A549 (cell line): ENCODE measurements around the gene CNNM2. TPM values are rescaled to one million over a fixed set of nuclear protein-coding genes. Genes with fewer than 3 reads are reported as not detected.

Experiments used
- ATAC-seq, 2 experiments: fragments of 200-7000 bp in 1 of 2; fragments of >200 bp in 1 of 2; cut with Nextera tagmentation in 1 of 2; cut with Tn5 transposase in 1 of 2; 3 replicates each; pipeline versions ENCODE4 v1.8.0 to v1.9.1; 2018 to 2020; ENCODE audit warnings: mild to moderate bottlenecking in 1 of 2, moderate library complexity in 1 of 2
- CTCF ChIA-PET: fragments of 300-600 bp; sonication (Branson Sonifier 250); formaldehyde crosslinking; extraction: SDS; loops from one replicate; lab custom pipeline; 2021; ENCODE audit warnings: antibody characterized with exemption, inconsistent platforms; lab: Yijun Ruan, JAX
- POLR2A ChIA-PET: fragments of 350-600 bp; formaldehyde crosslinking; extraction: SDS; loops from one replicate; lab custom pipeline; 2021; ENCODE audit warnings: antibody characterized with exemption, inconsistent platforms; lab: Yijun Ruan, JAX
- DNase-seq, 2 experiments: peaks; one replicate each; pipeline versions ENCODE4 v3.0.0 to v3.0.0-alpha.2; 2011 to 2016; ENCODE audit warnings: low read depth in 1 of 2, low spot score in 1 of 2
- FAIRE-seq: peaks from 2 replicates; lab custom pipeline; 2011; peaks lifted over from hg19 to GRCh38; lab: Jason Lieb, UNC
- H3K27ac ChIP-seq, 2 experiments: fragments of >200 bp; sonication (Bioruptor Twin); formaldehyde crosslinking; 3 replicates each; pipeline ENCODE4 v1.5.1; 2016 to 2017
- H3K4me1 ChIP-seq: fragments of >200 bp; sonication (Bioruptor Twin); formaldehyde crosslinking; 3 replicates; pipeline ENCODE4 v1.6.1; 2016
- H3K4me2 ChIP-seq: fragments of >200 bp; sonication (Bioruptor Twin); formaldehyde crosslinking; 3 replicates; pipeline ENCODE4 v1.6.1; 2016
- H3K4me3 ChIP-seq: fragments of >200 bp; sonication (Bioruptor Twin); formaldehyde crosslinking; 3 replicates; pipeline ENCODE4 v1.5.1; 2016
- H3K9me3 ChIP-seq: fragments of >200 bp; sonication (Bioruptor Twin); formaldehyde crosslinking; 3 replicates; pipeline ENCODE4 v1.6.1; 2016
- CBX8 ChIP-seq: fragments of 200-600 bp; sonication (generic); IDR thresholded peaks from 2 replicates; pipeline ENCODE4 v1.6.1; 2016
- CHD4 ChIP-seq: fragments of 200-600 bp; sonication (generic); IDR thresholded peaks from 2 replicates; pipeline ENCODE4 v1.6.1; 2016; ENCODE audit warnings: antibody characterized with exemption, mild to moderate bottlenecking, borderline replicate concordance
- CTCF ChIP-seq: fragments of >200 bp; sonication (Bioruptor Twin); formaldehyde crosslinking; IDR thresholded peaks from 3 replicates; pipeline ENCODE4 v1.5.1; 2016
- E2F6 ChIP-seq: IDR thresholded peaks from 2 replicates; pipeline ENCODE4 v1.6.1; 2012; ENCODE audit warnings: low read depth, borderline replicate concordance
- EHF ChIP-seq: fragments of 250-450 bp; sonication (Bioruptor Pico); IDR thresholded peaks from 2 replicates; pipeline ENCODE4 v1.5.0; 2020; ENCODE audit warnings: mild to moderate bottlenecking
- EP300 ChIP-seq, 2 experiments: fragments of >200 bp; sonication (Bioruptor Twin); formaldehyde crosslinking; IDR thresholded peaks; 2 replicates in 1 of 2; 3 replicates in 1 of 2; pipeline ENCODE4 v1.6.1; 2016 to 2017
- FOSL2 ChIP-seq, 2 experiments: fragments of 450-650 bp in 1 of 2; fragments of >200 bp in 1 of 2; sonication (Bioruptor Twin) in 1 of 2; formaldehyde crosslinking; IDR thresholded peaks; 2 replicates each; pipeline versions ENCODE4 v1.5.0 to v1.6.1; 2016 to 2020; ENCODE audit warnings: mild to moderate bottlenecking in 1 of 2, moderate library complexity in 1 of 2
- GATA3 ChIP-seq: IDR thresholded peaks from 2 replicates; pipeline ENCODE4 v1.6.1; 2012; ENCODE audit warnings: borderline replicate concordance
- HDAC2 ChIP-seq: fragments of 200-600 bp; sonication (generic); IDR thresholded peaks from 2 replicates; pipeline ENCODE4 v1.6.1; 2016
- HES2 ChIP-seq: fragments of >200 bp; sonication (Bioruptor Twin); formaldehyde crosslinking; IDR thresholded peaks from 2 replicates; pipeline ENCODE4 v1.6.1; 2016
- HMGXB4 ChIP-seq: fragments of 250-450 bp; sonication (Bioruptor Pico); IDR thresholded peaks from 2 replicates; pipeline ENCODE4 v1.5.0; 2021; ENCODE audit warnings: mild to moderate bottlenecking, moderate library complexity, borderline replicate concordance
- HOXB5 ChIP-seq: fragments of 250-450 bp; sonication (Bioruptor Pico); IDR thresholded peaks from 2 replicates; pipeline ENCODE4 v1.5.0; 2020; ENCODE audit warnings: mild to moderate bottlenecking, moderate library complexity
- JUN ChIP-seq, 2 experiments: fragments of >200 bp; sonication (Bioruptor Twin); formaldehyde crosslinking; IDR thresholded peaks; 2 replicates in 1 of 2; 3 replicates in 1 of 2; pipeline ENCODE4 v1.6.1; 2016 to 2017
- JUNB ChIP-seq: fragments of >200 bp; sonication (Bioruptor Twin); formaldehyde crosslinking; IDR thresholded peaks from 2 replicates; pipeline ENCODE4 v1.6.1; 2016
- KDM1A ChIP-seq: fragments of 200-600 bp; sonication (generic); IDR thresholded peaks from 2 replicates; pipeline ENCODE4 v1.6.1; 2016; ENCODE audit warnings: low read depth, mild to moderate bottlenecking
- KDM5A ChIP-seq: fragments of 200-600 bp; sonication (generic); IDR thresholded peaks from 2 replicates; pipeline ENCODE4 v1.6.1; 2016; ENCODE audit warnings: antibody characterized with exemption, mild to moderate bottlenecking
- NPAS2 ChIP-seq: fragments of 250-450 bp; sonication (Bioruptor Pico); IDR thresholded peaks from 2 replicates; pipeline ENCODE4 v1.8.0; 2022; ENCODE audit warnings: mild to moderate bottlenecking, moderate library complexity, borderline replicate concordance
- RAD21 ChIP-seq, 2 experiments: fragments of >200 bp in 1 of 2; sonication (Bioruptor Twin) in 1 of 2; formaldehyde crosslinking in 1 of 2; IDR thresholded peaks in 1 of 2; conservative IDR thresholded peaks in 1 of 2; 2 replicates in 1 of 2; 3 replicates in 1 of 2; pipeline ENCODE4 v1.6.1; 2012 to 2018; ENCODE audit warnings: inconsistent platforms in 1 of 2
- SMC3 ChIP-seq: fragments of >200 bp; sonication (Bioruptor Twin); formaldehyde crosslinking; IDR thresholded peaks from 3 replicates; pipeline ENCODE4 v1.6.1; 2018; ENCODE audit warnings: inconsistent platforms
- SREBF2 ChIP-seq: fragments of 450-650 bp; IDR thresholded peaks from 2 replicates; pipeline ENCODE4 v1.6.1; 2014; ENCODE audit warnings: mild to moderate bottlenecking, moderate library complexity
- TFCP2L1 ChIP-seq: fragments of 250-450 bp; sonication (Bioruptor Pico); IDR thresholded peaks from 2 replicates; pipeline ENCODE4 v1.5.0; 2021; ENCODE audit warnings: mild to moderate bottlenecking
- ZFP36 ChIP-seq: fragments of 450-650 bp; IDR thresholded peaks from 2 replicates; pipeline ENCODE4 v1.6.1; 2014; ENCODE audit warnings: borderline replicate concordance; ENCODE audit not compliant: partially characterized antibody
- ZNF302 ChIP-seq: fragments of 250-450 bp; sonication (Bioruptor Pico); IDR thresholded peaks from 2 replicates; pipeline ENCODE4 v1.9.0; 2021; ENCODE audit warnings: inconsistent platforms, mild to moderate bottlenecking, moderate library complexity
- WGBS: methylation state at CpG from one replicate; pipeline ENCODE4 v1.1.6; 2017; ENCODE audit errors: missing lambda C conversion rate; 5-methylcytosine and 5-hydroxymethylcytosine counted together
- polyA plus RNA-seq, 4 experiments: library from polyadenylated mRNA; depleted of rRNA in 3 of 4; stranded (reverse); fragments of >200 nt; fragmentation: RNase III in 1 of 4; extraction: RNeasy Plus Mini Kit Qiagen cat#74134 plus additional on column Dnase treatment in 1 of 4; gene quantifications; 2 replicates in 3 of 4; 3 replicates in 1 of 4; pipeline ENCODE4 v1.2.3, GENCODE V29; 2011 to 2017

The CNNM2 gene
- polyA plus RNA-seq, 2 of the 4 experiments (the other 2 are of a cell fraction) = 6.4 to 6.9 TPM

- ChIA-PET CTCF (interaction anchor here (0.9 to 13.3 kb wide), 6 partner anchors 9 to 236 kb away, joined by 3 to 199 read pairs (median 10); partner anchors contain the start of genes CNNM2, CYP17A1 and RPEL1), POLR2A (no interaction called here)
- no peak for DNase-seq
- H3K4me3 ChIP-seq = no peak overlapping the region
- FAIRE-seq = no peak
- no peak overlapping the region for H3K27ac ChIP-seq
- WGBS = 88% methylated on average over 22 of the region's 22 CpGs
- H3K4me1 ChIP-seq = no peaks in the 10 kb centered on the region
- no peak overlapping the region for H3K4me2 ChIP-seq
- no peak for ATAC-seq
- no peak for TF ChIP-seq ZFP36
- TF ChIP-seq EHF (CRISPR knock-in tag) = no peak
- no peak for TF ChIP-seq EP300 (IDR thresholded peaks at IDR 0.05)
- no peak for TF ChIP-seq HMGXB4 (CRISPR knock-in tag)
- TF ChIP-seq JUNB = no peak
- no peak for TF ChIP-seq CHD4
- TF ChIP-seq E2F6 = no peak
- TF ChIP-seq KDM1A = no peak
- no peak for TF ChIP-seq CTCF
- no peak for TF ChIP-seq ZNF302 (CRISPR knock-in tag)
- no peak for TF ChIP-seq JUN (IDR thresholded peaks at IDR 0.05)
- TF ChIP-seq NPAS2 (CRISPR knock-in tag) = no peak
- no peak for TF ChIP-seq RAD21 (conservative IDR thresholded peaks at IDR 0.05 in 1 of 2, IDR thresholded peaks at IDR 0.05 in 1 of 2)
- no peak for TF ChIP-seq HDAC2
- H3K9me3 ChIP-seq = no peaks in the 10 kb centered on the region
Observed at GRCh38 chr10:103072276-103072675, 154.2 kb downstream of the CNNM2 start.

GRCh38 chr10:103072891-103073290, 154.8 kb downstream of the CNNM2 start:
- H3K9me3 ChIP-seq = no peaks in the 10 kb centered on the region
- no peak overlapping the region for H3K4me2 ChIP-seq
- no peaks in the 10 kb centered on the region for H3K4me1 ChIP-seq
- WGBS = 96% methylated on average over 8 of the region's 8 CpGs
- no peak overlapping the region for H3K4me3 ChIP-seq
- POLR2A ChIA-PET = interaction anchor here (0.6 kb wide), 1 partner anchor 70 kb away, joined by 6 read pairs; no protein-coding TSS in a partner anchor
- no peak for DNase-seq
- TF ChIP-seq ZNF302 (CRISPR knock-in tag) (no peak), KDM5A (no peak), GATA3 (no peak), SREBF2 (no peak), TFCP2L1 (CRISPR knock-in tag) (no peak), KDM1A (no peak), CBX8 (no peak), JUN (IDR thresholded peaks at IDR 0.05) (no peak), FOSL2 (IDR thresholded peaks at IDR 0.05) (no peak), FOSL2 (CRISPR knock-in tag; IDR thresholded peaks at IDR 0.05) (no peak), HOXB5 (no peak), EHF (CRISPR knock-in tag) (no peak), SMC3 (no peak), HES2 (no peak), JUNB (no peak), CTCF (no peak)
- no peak for FAIRE-seq
- CTCF ChIA-PET = interaction anchor here (0.6 to 13.3 kb wide), 5 partner anchors 19 to 237 kb away, joined by 3 to 199 read pairs (median 15); partner anchors contain the start of genes CNNM2, CYP17A1 and RPEL1
- ATAC-seq = no peak
- no peak overlapping the region for H3K27ac ChIP-seq
